H9 (cell line): ENCODE results near the gene ZMIZ1. TPM values are rescaled to one million over a fixed set of nuclear protein-coding genes. Genes with fewer than 3 reads are reported as not detected.
A peak's percentile ranks its signal among the peaks of the same experiment; 100 is the strongest.

ENCODE experiments used
- DNase-seq: peaks from one replicate; pipeline ENCODE4 v3.0.0-alpha.2; 2017
- H2AFZ ChIP-seq: one replicate; pipeline ENCODE4 v1.6.1; 2013; ENCODE audit warnings: mild to moderate bottlenecking, low read length, control low read depth, moderate library complexity
- H2AK5ac ChIP-seq: 2 replicates; pipeline ENCODE4 v1.6.1; 2013; ENCODE audit warnings: low read length, control low read depth, mixed read lengths; ENCODE audit not compliant: insufficient read length
- H2BK120ac ChIP-seq: one replicate; pipeline ENCODE4 v1.6.1; 2013; ENCODE audit warnings: low read depth, mild to moderate bottlenecking, low read length, control low read depth, inconsistent platforms; ENCODE audit not compliant: poor library complexity, severe bottlenecking
- H2BK12ac ChIP-seq: 2 replicates; pipeline ENCODE4 v1.6.1; 2013; ENCODE audit warnings: low read length, control low read depth, mixed read lengths, low read depth; ENCODE audit not compliant: insufficient read length
- H2BK15ac ChIP-seq: 2 replicates; pipeline ENCODE4 v1.6.1; 2013; ENCODE audit warnings: low read depth, low read length, control low read depth
- H2BK20ac ChIP-seq: one replicate; pipeline ENCODE4 v1.6.1; 2013; ENCODE audit warnings: low read depth, mild to moderate bottlenecking, low read length, control low read depth, inconsistent platforms; ENCODE audit not compliant: poor library complexity, severe bottlenecking
- H2BK5ac ChIP-seq: 2 replicates; pipeline ENCODE4 v1.6.1; 2013; ENCODE audit warnings: low read length, control low read depth, mixed read lengths; ENCODE audit not compliant: insufficient read length
- H3K14ac ChIP-seq: 2 replicates; pipeline ENCODE4 v1.6.1; 2013; ENCODE audit warnings: low read length, control low read depth; ENCODE audit not compliant: insufficient read depth
- H3K18ac ChIP-seq: 2 replicates; pipeline ENCODE4 v1.6.1; 2013; ENCODE audit warnings: low read depth, mild to moderate bottlenecking, mixed read lengths, low read length, control low read depth; ENCODE audit not compliant: insufficient read length
- H3K23ac ChIP-seq: 2 replicates; pipeline ENCODE4 v1.6.1; 2013; ENCODE audit warnings: low read length, control low read depth, mixed read lengths, low read depth; ENCODE audit not compliant: insufficient read length
- H3K23me2 ChIP-seq: 2 replicates; pipeline ENCODE4 v1.6.1; 2013; ENCODE audit warnings: low read depth, mild to moderate bottlenecking, mixed read lengths, low read length, control low read depth; ENCODE audit not compliant: insufficient read length, poor library complexity, severe bottlenecking
- H3K27ac ChIP-seq: 2 replicates; pipeline ENCODE4 v1.5.1; 2013; ENCODE audit warnings: low read length, control low read depth, mixed read lengths, low read depth; ENCODE audit not compliant: insufficient read length
- H3K27me3 ChIP-seq: 2 replicates; pipeline ENCODE4 v1.6.1; 2013; ENCODE audit warnings: low read length, control low read depth, inconsistent platforms; ENCODE audit not compliant: insufficient read depth
- H3K4ac ChIP-seq: 2 replicates; pipeline ENCODE4 v1.6.1; 2013; ENCODE audit warnings: low read depth, mild to moderate bottlenecking, control low read depth, inconsistent platforms, low read length, moderate library complexity
- H3K4me1 ChIP-seq: 2 replicates; pipeline ENCODE4 v1.6.1; 2013; ENCODE audit warnings: low read length, control low read depth, inconsistent platforms; ENCODE audit not compliant: insufficient read depth
- H3K4me2 ChIP-seq: 2 replicates; pipeline ENCODE4 v1.6.1; 2013; ENCODE audit warnings: low read length, control low read depth, mixed read lengths; ENCODE audit not compliant: insufficient read length, insufficient read depth
- H3K56ac ChIP-seq: 2 replicates; pipeline ENCODE4 v1.6.1; 2013; ENCODE audit warnings: low read depth, mild to moderate bottlenecking, mixed read lengths, low read length, control low read depth; ENCODE audit not compliant: insufficient read length
- H3K79me1 ChIP-seq: 2 replicates; pipeline ENCODE4 v1.6.1; 2013; ENCODE audit warnings: low read depth, mild to moderate bottlenecking, moderate library complexity, low read length, control low read depth, inconsistent platforms; ENCODE audit not compliant: insufficient read depth, poor library complexity, severe bottlenecking
- H3K79me2 ChIP-seq: 2 replicates; pipeline ENCODE4 v1.6.1; 2013; ENCODE audit warnings: low read length, control low read depth, inconsistent platforms; ENCODE audit not compliant: insufficient read depth
- H3K9ac ChIP-seq: 2 replicates; pipeline ENCODE4 v1.6.1; 2013; ENCODE audit warnings: low read length, control low read depth, mixed read lengths; ENCODE audit not compliant: insufficient read length; ENCODE audit errors: extremely low read depth
- H3K9me3 ChIP-seq: one replicate; pipeline ENCODE4 v1.6.1; 2013; ENCODE audit warnings: low read depth, low read length, inconsistent platforms; ENCODE audit not compliant: control insufficient read depth
- H3T11ph ChIP-seq: one replicate; pipeline ENCODE4 v1.6.1; 2013; ENCODE audit warnings: mild to moderate bottlenecking, low read length, control low read depth, inconsistent platforms
- H4K20me1 ChIP-seq: one replicate; pipeline ENCODE4 v1.6.1; 2013; ENCODE audit not compliant: control insufficient read depth, insufficient read length, insufficient read depth
- H4K5ac ChIP-seq: 2 replicates; pipeline ENCODE4 v1.6.1; 2013; ENCODE audit warnings: low read depth, mild to moderate bottlenecking, mixed read lengths, low read length, control low read depth; ENCODE audit not compliant: insufficient read length
- H4K8ac ChIP-seq: replicated peaks from 2 replicates; pipeline ENCODE4 v1.6.1; 2013; ENCODE audit warnings: low read length, control low read depth, mixed read lengths, low read depth; ENCODE audit not compliant: insufficient read length
- H4K91ac ChIP-seq: 2 replicates; pipeline ENCODE4 v1.6.1; 2013; ENCODE audit warnings: low read depth, mild to moderate bottlenecking, moderate library complexity, mixed read lengths, low read length, control low read depth; ENCODE audit not compliant: insufficient read length
- H3K27ac Mint-ChIP-seq, 3 experiments: 2 replicates in 2 of 3; 3 replicates in 1 of 3; pipeline ENCODE4 v1.8.0; 2020 to 2021; ENCODE audit warnings: mixed read lengths in 3 of 3, mild to moderate bottlenecking in 1 of 3, moderate library complexity in 1 of 3
- H3K27me3 Mint-ChIP-seq: 2 replicates; pipeline ENCODE4 v1.8.0; 2021; ENCODE audit warnings: low read depth, mild to moderate bottlenecking, moderate library complexity, mixed read lengths
- H3K36me3 Mint-ChIP-seq, 3 experiments: 2 replicates in 2 of 3; 3 replicates in 1 of 3; pipeline ENCODE4 v1.8.0; 2020 to 2021; ENCODE audit warnings: low read depth in 3 of 3, mixed read lengths in 3 of 3; ENCODE audit not compliant: insufficient read depth in 1 of 3
- H3K4me1 Mint-ChIP-seq, 2 experiments: 2 replicates each; pipeline ENCODE4 v1.8.0; 2020; ENCODE audit warnings: mixed read lengths in 2 of 2
- H3K4me3 Mint-ChIP-seq, 2 experiments: 2 replicates in 1 of 2; 3 replicates in 1 of 2; pipeline ENCODE4 v1.8.0; 2020 to 2021; ENCODE audit warnings: mild to moderate bottlenecking in 2 of 2, mixed read lengths in 2 of 2, moderate library complexity in 1 of 2
- H3K9me3 Mint-ChIP-seq, 2 experiments: 2 replicates in 1 of 2; 3 replicates in 1 of 2; pipeline ENCODE4 v1.8.0; 2020; ENCODE audit warnings: mild to moderate bottlenecking in 2 of 2, mixed read lengths in 2 of 2, moderate library complexity in 1 of 2
- CTCF ChIP-seq: fragments of 200-600 bp; sonication (generic); conservative IDR thresholded peaks from 3 replicates; pipeline ENCODE4 v1.8.0; 2021; ENCODE audit warnings: antibody characterized with exemption, mild to moderate bottlenecking
- WGBS: extraction: QIAGEN DNeasy Blood & Tissue Kit; methylation state at CpG from one replicate; pipeline ENCODE4 v1.1.7; 2013; ENCODE audit warnings: missing lambda C conversion rate, low lambda C conversion rate, mixed read lengths; ENCODE audit not compliant: insufficient read length; ENCODE audit errors: extremely low coverage; 5-methylcytosine and 5-hydroxymethylcytosine counted together
- total RNA-seq: library from RNA; stranded (reverse); gene quantifications from 2 replicates; pipeline ENCODE4 v1.2.1, GENCODE V29; 2021

Gene ZMIZ1
- total RNA-seq, 1 experiment from 2014 or later, result 36.9 TPM

GRCh38 chr10:79353000-79353406 lies 284.2 kb downstream of the ZMIZ1 start:
- Histone ChIP-seq H3K4ac (no peak overlapping the region), H3K4me1 (no peaks in the 10 kb centered on the region), H3T11ph (no peak overlapping the region), H2BK15ac (no peak overlapping the region), H3K23me2 (peaks cover 5% of the 10 kb centered on the region), H3K14ac (no peak overlapping the region), H2BK20ac (no peak overlapping the region), H3K9me3 (no peaks in the 10 kb centered on the region), H4K20me1 (no peaks in the 10 kb centered on the region), H2BK120ac (no peak overlapping the region), H3K18ac (no peak overlapping the region), H2AFZ (no peak overlapping the region), H2AK5ac (no peak overlapping the region), H3K79me2 (no peaks in the 10 kb centered on the region), H2BK12ac (no peak overlapping the region), H2BK5ac (no peak overlapping the region), H4K8ac (no peak overlapping the region), H3K4me2 (no peak overlapping the region), H3K9ac (no peak overlapping the region), H4K5ac (no peak overlapping the region), H3K27ac (no peak overlapping the region), H3K27me3 (no peaks in the 10 kb centered on the region), H3K23ac (no peak overlapping the region), H3K79me1 (peaks cover 5% of the 10 kb centered on the region), H3K56ac (no peak overlapping the region), H4K91ac (no peak overlapping the region)
- Mint-ChIP-seq H3K4me3 (no peak overlapping the region), H3K27me3 (no peaks in the 10 kb centered on the region; the same call in 1 of the 2 replicates), H3K9me3 (no peaks in the 10 kb centered on the region), H3K36me3 (peaks cover 50 to 85% (median 78%) of the 10 kb centered on the region in 3 experiments; a peak in 6 of 7 replicates), H3K4me1 (peaks cover 6 to 8% of the 10 kb centered on the region in 2 experiments; a peak in 3 of 4 replicates), H3K27ac (no peak overlapping the region)
- peak; percentile 17 for DNase-seq
- TF ChIP-seq CTCF, result no peak
- WGBS, result no CpG with 5 or more reads among the region's 8 CpGs
